GM12891 (cell line): ENCODE results near the gene COL25A1.

Source experiments
- POLR2A ChIP-seq: IDR thresholded peaks from 2 replicates; pipeline ENCODE4 v1.6.1; 2011; ENCODE audit warnings: low read depth, low read length, control low read depth
- POLR2AphosphoS5 ChIP-seq: IDR thresholded peaks from 2 replicates; pipeline ENCODE4 v1.6.1; 2011; ENCODE audit warnings: low read depth, low read length, control low read depth
- POU2F2 ChIP-seq: IDR thresholded peaks from 2 replicates; pipeline ENCODE4 v1.6.1; 2011; ENCODE audit warnings: low read depth, mild to moderate bottlenecking, control low read depth, low read length, moderate library complexity
- SPI1 ChIP-seq: IDR thresholded peaks from 2 replicates; pipeline ENCODE4 v1.6.1; 2011; ENCODE audit warnings: low read depth, low read length, control low read depth
- TAF1 ChIP-seq: IDR thresholded peaks from 2 replicates; pipeline ENCODE4 v1.6.1; 2011; ENCODE audit warnings: low read depth, low read length, control low read depth

DNA sequence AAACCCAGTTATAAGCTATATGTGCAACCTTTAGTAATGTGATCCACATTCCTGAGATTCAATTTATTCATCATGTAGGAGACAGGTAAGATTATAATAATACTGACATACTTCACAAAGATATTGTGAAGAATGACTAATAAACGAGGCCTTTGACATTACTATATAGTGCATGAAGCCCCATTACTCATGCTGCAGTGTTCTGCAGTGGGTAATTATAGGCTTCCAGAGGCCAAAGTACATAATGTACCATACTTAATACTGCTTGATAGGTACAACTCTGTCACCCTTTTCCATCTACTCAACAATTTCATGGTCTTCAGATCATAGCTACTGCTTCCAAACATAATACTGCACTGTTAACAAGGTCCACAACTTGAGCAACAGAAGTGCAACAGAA lies 68.9 kb downstream of the COL25A1 start:
- TF ChIP-seq POLR2A (no peak), POLR2AphosphoS5 (no peak), SPI1 (no peak), POU2F2 (no peak), TAF1 (no peak)
